GM18520 (cell line): ENCODE measurements around the gene SHQ1.

Experiments
- ATAC-seq: cut with Tn5 transposase; IDR thresholded peaks from one replicate; pipeline ENCODE4 v1.9.1; 2021; ENCODE audit not compliant: unreplicated experiment

The SHQ1 gene

DNA sequence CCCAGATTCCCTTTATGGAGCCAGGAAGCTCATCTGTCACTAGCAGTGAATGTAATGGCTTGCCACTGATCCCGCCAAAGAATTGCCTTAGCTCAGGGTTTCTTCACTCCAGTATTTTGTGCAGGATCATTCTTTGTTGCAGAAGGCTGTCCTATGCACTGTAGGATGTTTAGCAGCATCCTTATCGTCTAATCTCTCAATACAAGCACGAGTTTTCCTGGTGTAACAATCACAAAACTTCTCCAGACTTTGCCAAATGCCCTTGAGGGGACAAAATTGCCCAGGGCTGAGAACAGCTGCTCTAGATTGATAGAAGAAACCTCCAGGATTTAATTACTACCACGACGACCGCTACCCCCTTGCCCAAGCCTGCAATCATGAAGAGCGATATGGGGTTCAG, 6.8 kb upstream of the SHQ1 start:
- no peak for ATAC-seq

DNA sequence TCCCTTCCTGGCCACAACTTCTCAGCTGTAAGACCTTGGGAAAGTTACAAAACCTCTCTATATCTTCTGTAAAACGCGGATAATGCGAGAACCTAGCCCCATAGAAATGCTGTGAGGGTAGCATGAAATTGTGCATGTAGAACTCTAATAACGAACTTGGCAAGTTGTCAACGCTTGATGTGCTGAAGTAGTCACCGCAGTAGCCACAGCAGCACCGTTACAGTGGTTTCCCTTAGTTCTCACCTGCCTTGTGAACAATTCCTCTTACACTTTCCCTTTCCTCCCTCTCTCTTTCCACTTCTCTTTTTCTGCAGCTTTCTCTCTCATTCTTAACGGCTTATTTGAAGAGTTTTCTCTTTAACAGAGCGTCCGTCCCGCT, 447 bp upstream of the SHQ1 start:
- ATAC-seq = peak; percentile 32

DNA sequence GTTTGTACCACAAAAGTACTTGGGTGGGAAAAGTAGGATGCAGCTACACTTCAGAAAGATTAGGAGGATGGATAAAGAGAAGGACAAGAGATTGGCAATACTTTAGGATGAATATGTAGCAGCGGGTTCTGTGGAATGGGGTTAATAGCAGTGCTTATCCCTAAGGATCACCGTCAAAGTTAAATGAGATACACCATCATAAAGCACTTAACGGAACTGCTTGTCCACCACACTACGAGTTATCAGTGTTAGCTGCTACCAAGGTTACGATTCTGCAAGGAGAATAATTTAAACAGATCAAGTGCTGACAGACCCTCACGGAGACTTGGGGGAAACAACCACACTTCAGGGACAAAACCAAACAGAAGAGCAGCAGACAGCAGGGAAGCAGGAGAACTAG, 963 bp downstream of the SHQ1 start:
- ATAC-seq = no peak

- ATAC-seq = no peak
These were observed 2.1 kb downstream of the SHQ1 start for GRCh38 chr3:72846166-72846565.

DNA sequence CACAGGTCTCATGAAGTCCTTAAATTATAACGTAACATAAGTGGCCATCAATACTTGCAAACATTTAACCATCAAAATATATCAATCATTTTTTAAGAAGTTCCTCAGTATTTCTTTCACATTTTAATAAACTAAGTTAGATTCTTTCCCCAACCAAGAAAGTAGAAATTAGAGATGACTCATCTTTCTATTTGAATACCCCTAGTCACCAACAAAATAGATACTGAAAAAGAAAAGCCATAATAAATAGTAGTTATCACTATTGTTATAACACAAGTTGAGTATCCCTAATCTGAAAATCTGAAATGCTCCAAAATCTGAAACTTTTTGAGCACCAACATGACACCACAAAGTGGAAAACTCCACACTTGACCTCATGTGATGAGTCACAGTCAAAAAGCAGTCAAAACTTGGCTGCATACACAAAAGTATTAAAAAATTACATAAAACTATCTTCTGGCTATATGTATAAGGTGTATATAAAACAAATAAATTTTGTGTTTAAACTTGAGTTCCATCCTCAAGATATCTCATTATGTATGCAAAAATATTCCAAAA, 3.7 kb downstream of the SHQ1 start:
- ATAC-seq = no peak

- no peak for ATAC-seq
These were observed 9.2 kb downstream of the SHQ1 start for GRCh38 chr3:72839057-72839456.

DNA sequence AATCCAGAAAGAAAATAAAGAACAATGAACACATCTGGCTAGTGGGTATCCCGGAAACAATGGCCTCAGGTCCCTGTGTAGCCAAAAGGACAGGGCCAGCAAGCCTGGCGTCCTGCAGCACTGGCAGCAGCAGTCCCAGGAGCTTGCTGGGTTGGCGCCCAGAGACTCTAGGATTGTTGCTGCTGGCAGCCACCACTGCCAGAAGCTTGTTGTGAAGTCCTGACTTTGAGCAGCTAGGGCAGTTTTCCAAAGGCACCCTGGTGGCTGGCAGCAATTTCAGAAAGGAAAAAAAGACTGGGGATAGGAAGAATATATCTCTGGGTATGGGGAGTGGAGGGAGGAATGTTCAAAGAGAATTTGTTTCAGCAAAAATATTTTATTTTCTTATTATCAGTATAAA, 11.3 kb downstream of the SHQ1 start:
- ATAC-seq = no peak

GRCh38 chr3:72836416-72836815, 11.8 kb downstream of the SHQ1 start:
- ATAC-seq = no peak

DNA sequence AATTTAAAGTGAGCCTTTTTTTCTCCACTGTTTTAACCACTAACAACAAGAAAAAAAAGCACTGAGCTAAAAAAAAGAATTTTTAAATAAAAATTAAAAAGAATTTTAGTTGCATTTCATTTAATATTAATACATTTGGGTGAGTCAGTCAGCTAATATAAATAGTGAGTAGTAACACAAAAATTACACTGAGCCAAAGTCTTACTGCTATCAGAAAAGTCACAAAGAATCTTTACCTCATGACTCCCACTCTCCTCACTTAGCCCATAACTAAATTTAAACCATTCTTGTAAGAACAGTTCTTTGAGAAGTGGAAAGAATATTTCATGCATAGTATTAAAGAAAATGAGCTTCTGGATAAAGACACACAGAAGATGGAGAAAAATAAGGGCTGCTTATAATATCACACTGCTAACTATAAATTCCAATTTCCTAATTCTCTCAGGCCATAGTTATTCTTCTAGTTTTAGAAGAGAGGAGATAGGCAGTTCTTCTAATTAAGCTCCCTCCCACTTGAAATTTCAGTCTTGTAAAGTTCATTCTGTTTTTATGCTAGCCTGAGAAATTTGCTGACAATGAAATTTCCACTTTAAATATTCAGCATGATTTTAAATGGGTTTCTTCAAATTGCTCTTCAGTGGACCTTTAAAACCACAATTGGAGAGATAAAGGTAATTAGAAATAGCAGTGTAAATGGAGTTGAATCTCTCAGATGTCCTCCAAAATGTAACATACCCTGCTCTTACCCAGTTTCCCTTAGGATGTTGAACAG, 17.6 kb downstream of the SHQ1 start:
- no peak for ATAC-seq

- ATAC-seq = no peak
These were observed 18.5 kb downstream of the SHQ1 start for GRCh38 chr3:72829701-72830100.

DNA sequence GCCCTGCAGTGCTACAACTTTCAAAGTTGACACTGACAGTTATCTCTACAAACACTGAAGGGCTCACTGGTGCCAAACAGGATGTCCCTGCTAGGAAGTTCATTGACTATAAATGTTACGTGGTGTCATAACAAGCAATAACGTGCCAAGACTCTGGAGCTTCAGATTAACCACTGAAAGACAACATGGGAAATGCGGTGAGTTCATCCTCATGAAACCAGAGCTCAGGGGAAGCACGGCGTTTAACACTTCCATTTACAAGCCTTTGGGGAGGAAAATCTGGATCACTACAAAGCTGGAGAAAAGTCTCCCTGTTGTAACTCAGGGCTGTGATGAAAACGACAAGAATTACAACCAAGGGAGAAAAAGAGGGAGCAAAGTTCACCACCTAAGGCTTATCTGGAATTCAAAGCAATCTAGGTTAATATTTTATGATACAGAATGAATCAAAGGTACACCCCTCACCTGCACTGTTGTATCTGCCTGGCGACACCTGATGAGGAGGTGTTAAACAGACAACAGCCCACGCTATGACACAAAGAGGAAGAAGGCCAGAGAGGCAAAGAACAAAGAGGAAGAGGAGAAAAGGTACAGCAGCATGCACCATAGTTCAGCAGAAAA, 27.0 kb downstream of the SHQ1 start:
- ATAC-seq = no peak

- no peak for ATAC-seq
These were observed 27.8 kb downstream of the SHQ1 start for GRCh38 chr3:72820415-72820814.

GRCh38 chr3:72818905-72819304, 29.3 kb downstream of the SHQ1 start:
- no peak for ATAC-seq

- no peak for ATAC-seq
These were observed 30.0 kb downstream of the SHQ1 start for GRCh38 chr3:72818092-72818773.

DNA sequence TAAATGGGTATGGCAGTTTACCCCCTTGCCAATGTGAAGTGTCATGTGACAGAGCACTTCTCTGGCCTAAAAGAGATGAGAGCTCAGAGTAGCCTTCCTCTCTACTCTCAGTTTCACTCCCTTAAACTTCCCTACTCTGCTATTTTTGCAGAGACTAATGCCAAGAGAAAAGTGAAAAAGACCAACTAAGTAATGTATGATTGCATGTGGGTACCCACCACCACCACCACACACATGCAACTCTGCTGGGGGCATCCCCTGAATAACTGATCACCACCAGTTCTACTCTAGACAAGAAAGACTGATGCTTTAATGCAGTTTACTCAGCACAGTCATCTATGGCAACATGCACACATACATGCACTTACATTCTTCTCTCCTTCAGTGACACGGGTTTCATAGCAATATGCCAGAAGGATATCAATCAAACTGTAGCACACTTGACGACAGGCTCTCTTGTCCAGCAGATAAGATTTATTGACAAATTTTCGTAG, 31.3 kb downstream of the SHQ1 start:
- peak; percentile 66 for ATAC-seq

DNA sequence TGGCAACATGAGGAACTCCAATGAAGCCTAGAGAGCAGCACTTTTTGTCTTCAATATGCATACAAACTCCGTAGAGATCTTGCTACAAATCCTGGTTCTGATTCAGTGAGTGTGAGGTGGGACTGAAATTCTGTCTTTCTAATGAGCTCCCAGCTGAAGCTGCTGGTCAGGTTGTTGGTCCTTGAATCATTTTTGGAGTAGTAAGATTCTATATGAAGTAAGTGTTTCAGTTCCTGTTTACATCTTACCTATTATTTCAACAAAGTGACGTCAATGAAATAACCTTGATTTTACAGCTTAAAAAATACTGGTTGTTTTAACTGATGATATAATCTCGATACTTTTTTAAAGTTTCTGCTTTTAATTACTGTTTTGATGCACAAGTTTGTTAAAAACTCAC, 33.9 kb downstream of the SHQ1 start:
- no peak for ATAC-seq

GRCh38 chr3:72812201-72812600, 36.0 kb downstream of the SHQ1 start:
- ATAC-seq = no peak

DNA sequence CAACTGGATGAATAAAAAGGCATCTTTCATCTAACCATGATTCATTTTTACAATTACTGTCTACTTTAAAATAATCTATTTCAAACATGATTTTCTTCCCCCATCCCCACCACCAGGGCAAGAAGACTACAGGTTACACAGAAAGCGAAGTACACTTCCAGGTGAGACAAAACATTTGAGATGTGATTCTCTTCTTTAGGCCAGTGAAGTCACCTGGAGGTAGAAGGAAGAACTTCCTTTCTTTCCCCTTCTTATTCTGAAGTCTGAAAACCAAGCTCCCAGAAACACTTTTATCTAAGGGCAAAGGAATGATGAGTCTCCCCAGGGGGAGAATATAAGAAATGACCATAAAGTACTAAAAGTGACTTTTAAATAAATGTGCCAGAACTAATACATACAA, 36.7 kb downstream of the SHQ1 start:
- ATAC-seq = no peak

DNA sequence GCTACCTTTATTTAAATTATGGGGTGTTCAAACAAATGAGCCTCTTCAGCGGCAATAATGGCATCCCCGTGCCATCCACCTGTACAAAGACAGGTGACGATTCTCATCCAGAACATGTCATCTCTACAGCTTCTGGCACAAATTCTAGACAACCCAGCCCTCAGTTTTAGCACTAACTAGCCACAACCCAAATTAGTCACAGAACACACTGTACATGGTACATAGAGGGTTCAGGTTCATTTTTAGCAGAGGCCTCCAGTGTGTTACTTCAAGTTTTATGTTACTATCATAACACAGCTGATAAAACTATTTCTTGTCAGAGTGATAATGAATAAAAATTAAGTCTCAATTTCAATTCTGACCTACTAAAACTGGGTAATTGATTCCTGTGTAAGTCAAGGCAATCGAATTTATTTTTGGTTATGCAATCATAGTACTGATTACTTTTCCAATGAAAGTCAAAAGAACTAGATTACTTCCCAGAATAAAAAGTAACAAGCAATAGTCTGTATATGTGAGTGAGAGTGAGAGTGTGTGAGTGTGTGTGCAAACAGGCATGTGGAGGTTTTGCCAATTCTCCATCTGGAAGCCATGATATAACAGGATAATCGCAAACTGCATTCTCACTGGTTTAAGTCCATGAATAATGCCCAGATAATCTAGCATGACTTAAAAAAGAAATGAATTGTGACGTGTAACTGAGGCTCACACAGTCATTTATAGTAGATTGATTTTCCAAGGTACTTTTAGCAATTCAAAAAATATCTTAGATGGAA, 37.4 kb downstream of the SHQ1 start:
- ATAC-seq = no peak

- no peak for ATAC-seq
These were observed 38.2 kb downstream of the SHQ1 start for GRCh38 chr3:72810063-72810462.

DNA sequence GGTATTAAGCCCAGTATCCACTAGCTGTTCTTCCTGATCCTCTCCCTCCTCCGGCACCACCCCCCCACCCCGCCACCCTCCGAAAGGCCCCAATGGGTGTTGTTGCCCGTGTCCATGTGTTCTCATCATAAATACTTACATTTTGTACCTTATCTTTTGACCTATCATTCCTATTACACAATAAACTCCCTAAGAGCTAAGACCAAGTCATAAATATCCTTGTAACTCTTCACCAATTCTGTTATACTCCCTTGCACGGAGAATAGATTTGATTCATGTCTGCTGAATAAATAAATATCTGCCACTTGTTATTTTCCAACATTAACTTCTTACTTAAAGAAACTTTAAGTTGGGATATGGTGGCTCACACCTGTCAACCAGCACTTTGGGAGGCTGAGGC, 43.9 kb downstream of the SHQ1 start:
- ATAC-seq = no peak
